ENCODE results near the gene CRAT.

DNA sequence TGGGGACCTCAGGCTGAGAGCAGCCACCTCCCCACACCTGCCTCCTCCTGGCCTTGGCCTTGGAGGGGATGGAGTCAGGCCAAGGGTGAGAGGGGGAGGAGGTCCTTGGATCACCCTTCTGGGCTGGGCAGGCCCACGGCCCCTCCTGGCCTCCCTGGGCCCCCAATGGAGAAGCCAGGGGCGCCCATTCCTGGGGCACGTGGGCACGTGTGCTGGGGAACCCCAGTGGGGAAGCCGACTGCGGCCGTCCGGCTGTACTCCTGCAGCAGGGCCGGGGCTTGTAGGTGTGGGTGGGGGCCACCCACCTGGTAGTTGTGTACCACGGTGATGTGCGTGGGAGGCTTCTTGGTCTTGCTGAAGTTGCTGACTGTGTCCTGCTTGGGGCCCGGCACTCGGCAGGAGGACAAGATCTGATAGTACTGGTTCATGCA is 8.5 kb downstream of the CRAT start:
- TF ChIP-seq, protein P1, sequence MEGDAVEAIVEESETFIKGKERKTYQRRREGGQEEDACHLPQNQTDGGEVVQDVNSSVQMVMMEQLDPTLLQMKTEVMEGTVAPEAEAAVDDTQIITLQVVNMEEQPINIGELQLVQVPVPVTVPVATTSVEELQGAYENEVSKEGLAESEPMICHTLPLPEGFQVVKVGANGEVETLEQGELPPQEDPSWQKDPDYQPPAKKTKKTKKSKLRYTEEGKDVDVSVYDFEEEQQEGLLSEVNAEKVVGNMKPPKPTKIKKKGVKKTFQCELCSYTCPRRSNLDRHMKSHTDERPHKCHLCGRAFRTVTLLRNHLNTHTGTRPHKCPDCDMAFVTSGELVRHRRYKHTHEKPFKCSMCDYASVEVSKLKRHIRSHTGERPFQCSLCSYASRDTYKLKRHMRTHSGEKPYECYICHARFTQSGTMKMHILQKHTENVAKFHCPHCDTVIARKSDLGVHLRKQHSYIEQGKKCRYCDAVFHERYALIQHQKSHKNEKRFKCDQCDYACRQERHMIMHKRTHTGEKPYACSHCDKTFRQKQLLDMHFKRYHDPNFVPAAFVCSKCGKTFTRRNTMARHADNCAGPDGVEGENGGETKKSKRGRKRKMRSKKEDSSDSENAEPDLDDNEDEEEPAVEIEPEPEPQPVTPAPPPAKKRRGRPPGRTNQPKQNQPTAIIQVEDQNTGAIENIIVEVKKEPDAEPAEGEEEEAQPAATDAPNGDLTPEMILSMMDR (conservative IDR thresholded peaks at IDR 0.05; ENCODE audit: low read depth in 2 of 2): no peak
- TF ChIP-seq, protein P2, sequence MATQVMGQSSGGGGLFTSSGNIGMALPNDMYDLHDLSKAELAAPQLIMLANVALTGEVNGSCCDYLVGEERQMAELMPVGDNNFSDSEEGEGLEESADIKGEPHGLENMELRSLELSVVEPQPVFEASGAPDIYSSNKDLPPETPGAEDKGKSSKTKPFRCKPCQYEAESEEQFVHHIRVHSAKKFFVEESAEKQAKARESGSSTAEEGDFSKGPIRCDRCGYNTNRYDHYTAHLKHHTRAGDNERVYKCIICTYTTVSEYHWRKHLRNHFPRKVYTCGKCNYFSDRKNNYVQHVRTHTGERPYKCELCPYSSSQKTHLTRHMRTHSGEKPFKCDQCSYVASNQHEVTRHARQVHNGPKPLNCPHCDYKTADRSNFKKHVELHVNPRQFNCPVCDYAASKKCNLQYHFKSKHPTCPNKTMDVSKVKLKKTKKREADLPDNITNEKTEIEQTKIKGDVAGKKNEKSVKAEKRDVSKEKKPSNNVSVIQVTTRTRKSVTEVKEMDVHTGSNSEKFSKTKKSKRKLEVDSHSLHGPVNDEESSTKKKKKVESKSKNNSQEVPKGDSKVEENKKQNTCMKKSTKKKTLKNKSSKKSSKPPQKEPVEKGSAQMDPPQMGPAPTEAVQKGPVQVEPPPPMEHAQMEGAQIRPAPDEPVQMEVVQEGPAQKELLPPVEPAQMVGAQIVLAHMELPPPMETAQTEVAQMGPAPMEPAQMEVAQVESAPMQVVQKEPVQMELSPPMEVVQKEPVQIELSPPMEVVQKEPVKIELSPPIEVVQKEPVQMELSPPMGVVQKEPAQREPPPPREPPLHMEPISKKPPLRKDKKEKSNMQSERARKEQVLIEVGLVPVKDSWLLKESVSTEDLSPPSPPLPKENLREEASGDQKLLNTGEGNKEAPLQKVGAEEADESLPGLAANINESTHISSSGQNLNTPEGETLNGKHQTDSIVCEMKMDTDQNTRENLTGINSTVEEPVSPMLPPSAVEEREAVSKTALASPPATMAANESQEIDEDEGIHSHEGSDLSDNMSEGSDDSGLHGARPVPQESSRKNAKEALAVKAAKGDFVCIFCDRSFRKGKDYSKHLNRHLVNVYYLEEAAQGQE (IDR thresholded peaks at IDR 0.05; ENCODE audit: unreplicated experiment): no peak
- TF ChIP-seq EZH2 (IDR thresholded peaks at IDR 0.05; ENCODE audit: low read depth, unreplicated experiment): no peak
- TF ChIP-seq EZH2phosphoT487 (IDR thresholded peaks at IDR 0.05; ENCODE audit: unreplicated experiment): no peak
- TF ChIP-seq JUNB (IDR thresholded peaks at IDR 0.05; ENCODE audit: unreplicated experiment): no peak
- no peak for TF ChIP-seq STAT1 (IDR thresholded peaks at IDR 0.05; ENCODE audit: unreplicated experiment)
- TF ChIP-seq, protein P3, sequence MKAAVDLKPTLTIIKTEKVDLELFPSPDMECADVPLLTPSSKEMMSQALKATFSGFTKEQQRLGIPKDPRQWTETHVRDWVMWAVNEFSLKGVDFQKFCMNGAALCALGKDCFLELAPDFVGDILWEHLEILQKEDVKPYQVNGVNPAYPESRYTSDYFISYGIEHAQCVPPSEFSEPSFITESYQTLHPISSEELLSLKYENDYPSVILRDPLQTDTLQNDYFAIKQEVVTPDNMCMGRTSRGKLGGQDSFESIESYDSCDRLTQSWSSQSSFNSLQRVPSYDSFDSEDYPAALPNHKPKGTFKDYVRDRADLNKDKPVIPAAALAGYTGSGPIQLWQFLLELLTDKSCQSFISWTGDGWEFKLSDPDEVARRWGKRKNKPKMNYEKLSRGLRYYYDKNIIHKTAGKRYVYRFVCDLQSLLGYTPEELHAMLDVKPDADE (IDR thresholded peaks at IDR 0.05): no peak
- no peak for TF ChIP-seq CREB1 (CRISPR knock-in tag; IDR thresholded peaks at IDR 0.05; ENCODE audit: low read depth)

Measured in GM23338 (cell line).